ENCODE measurements around the gene TOLLIP.

Gene TOLLIP

DNA sequence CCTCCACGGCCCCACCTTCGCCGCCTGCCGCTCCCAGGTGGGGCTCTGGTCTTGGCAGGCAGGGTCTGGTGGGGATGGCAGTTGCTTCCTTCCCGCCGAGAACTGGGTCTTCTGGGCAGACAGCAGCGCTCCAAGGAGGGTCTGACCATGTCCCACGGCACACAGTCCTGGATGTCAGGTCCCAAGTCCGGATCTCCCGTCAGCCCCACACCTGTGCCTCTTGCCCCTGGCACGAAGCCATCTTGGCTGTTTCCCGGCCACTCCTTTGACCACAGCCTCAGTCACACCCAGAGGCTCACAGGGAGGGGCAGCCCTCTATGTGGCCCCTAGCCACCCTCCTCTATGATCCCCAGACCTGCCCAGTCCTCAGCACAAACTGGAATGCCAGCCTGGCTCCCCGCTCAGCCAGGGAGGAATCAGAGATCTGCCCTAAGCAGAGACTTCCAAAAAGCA, 72.3 kb downstream of the TOLLIP start:
- TF ChIP-seq, protein P1, sequence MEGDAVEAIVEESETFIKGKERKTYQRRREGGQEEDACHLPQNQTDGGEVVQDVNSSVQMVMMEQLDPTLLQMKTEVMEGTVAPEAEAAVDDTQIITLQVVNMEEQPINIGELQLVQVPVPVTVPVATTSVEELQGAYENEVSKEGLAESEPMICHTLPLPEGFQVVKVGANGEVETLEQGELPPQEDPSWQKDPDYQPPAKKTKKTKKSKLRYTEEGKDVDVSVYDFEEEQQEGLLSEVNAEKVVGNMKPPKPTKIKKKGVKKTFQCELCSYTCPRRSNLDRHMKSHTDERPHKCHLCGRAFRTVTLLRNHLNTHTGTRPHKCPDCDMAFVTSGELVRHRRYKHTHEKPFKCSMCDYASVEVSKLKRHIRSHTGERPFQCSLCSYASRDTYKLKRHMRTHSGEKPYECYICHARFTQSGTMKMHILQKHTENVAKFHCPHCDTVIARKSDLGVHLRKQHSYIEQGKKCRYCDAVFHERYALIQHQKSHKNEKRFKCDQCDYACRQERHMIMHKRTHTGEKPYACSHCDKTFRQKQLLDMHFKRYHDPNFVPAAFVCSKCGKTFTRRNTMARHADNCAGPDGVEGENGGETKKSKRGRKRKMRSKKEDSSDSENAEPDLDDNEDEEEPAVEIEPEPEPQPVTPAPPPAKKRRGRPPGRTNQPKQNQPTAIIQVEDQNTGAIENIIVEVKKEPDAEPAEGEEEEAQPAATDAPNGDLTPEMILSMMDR (IDR thresholded peaks at IDR 0.05) = no peak
- no peak for DNase-seq (ENCODE audit: low spot score)
- Histone ChIP-seq H3K27ac (no peak overlapping the region), H3K4me3 (no peak overlapping the region)

DNA sequence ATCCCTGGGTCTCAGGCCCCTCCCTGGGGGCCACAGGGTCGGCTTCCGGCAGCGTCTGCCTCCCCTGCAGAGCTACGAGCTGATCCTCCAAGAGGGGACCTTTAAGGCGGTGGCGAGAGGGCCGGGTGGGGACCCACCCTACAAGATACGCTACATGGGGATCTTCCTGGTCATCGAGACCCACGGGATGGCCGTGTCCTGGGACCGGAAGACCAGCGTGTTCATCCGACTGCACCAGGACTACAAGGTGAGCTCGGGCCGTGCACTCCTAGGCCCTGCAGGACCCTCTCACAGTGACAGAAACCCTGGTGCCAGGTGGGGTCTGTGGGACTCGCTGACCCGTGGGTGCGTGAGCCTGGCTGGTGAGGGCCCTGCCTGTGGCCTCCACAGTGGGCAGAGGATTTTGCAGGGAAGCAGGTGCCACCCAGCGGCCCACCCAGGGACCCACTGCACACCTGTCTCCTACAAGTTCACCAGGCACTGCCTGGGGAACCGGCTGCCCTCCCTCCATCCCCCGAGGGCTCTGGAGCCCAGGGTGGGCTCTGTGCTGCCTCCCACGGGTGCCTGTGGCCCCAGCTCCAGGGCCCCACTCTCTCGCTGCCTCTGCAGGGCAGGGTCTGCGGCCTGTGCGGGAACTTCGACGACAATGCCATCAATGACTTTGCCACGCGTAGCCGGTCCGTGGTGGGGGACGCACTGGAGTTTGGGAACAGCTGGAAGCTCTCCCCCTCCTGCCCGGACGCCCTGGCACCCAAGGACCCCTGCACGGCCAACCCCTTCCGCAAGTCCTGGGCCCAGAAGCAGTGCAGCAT, 72.9 kb downstream of the TOLLIP start:
- no peak for DNase-seq (ENCODE audit: low spot score)
- Histone ChIP-seq H3K27ac (no peak overlapping the region), H3K4me3 (no peak overlapping the region)
- TF ChIP-seq, protein P1 (IDR thresholded peaks at IDR 0.05) = no peak

DNA sequence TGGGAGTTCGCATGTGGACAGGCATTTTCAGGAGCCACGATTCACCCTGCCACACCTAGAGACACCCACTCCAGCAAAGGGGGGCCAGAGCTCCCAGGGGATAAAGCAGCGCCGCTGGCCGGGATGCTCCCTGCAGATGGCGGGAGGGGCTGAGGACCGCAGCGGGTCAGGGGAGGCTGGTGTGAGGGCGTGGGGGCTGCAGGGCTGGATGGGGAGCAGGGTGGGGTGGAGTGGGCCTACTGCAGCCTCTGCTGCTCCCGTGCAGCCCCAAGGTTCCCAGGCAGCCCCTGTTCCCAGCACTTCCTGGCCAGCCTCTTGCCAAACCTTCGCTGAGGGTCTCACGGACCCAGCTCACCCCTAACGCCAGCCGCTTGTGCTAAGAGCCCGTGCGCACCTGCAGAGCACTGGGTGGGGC, 73.5 kb downstream of the TOLLIP start:
- no peak for DNase-seq (ENCODE audit: low spot score)
- Histone ChIP-seq H3K27ac (no peak overlapping the region), H3K4me3 (no peak overlapping the region)
- TF ChIP-seq, protein P1 (IDR thresholded peaks at IDR 0.05) = no peak

DNA sequence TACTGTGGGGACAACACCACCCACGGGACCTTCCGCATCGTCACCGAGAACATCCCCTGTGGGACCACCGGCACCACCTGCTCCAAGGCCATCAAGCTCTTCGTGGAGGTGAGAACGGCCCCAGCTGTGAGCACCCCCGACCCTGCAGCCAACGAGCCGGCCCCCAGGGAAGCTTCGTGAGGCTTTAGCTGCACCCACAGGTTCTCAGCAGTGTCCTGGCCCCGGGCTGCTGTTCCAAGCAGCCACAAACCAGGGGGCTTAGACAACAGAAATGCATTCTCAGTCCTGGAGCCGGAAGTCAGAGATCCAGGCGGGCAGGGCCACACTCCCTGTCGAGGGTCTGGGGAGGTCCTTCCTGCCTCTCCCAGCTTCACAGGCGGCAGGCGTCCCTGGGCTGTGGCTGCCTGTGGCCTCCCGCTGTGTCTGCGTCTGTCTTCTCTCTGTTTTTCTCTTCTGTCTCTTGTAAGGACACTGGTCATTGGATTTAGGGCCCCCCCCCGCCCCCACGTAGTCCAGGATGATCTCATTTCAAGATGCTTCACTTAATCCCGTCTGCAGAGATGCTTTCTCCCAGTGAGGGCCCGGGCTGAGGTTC, 74.0 kb downstream of the TOLLIP start:
- DNase-seq (ENCODE audit: low spot score) = no peak
- Histone ChIP-seq H3K4me3 (no peak overlapping the region), H3K27ac (no peak overlapping the region)
- TF ChIP-seq, protein P1 (IDR thresholded peaks at IDR 0.05) = no peak

DNA sequence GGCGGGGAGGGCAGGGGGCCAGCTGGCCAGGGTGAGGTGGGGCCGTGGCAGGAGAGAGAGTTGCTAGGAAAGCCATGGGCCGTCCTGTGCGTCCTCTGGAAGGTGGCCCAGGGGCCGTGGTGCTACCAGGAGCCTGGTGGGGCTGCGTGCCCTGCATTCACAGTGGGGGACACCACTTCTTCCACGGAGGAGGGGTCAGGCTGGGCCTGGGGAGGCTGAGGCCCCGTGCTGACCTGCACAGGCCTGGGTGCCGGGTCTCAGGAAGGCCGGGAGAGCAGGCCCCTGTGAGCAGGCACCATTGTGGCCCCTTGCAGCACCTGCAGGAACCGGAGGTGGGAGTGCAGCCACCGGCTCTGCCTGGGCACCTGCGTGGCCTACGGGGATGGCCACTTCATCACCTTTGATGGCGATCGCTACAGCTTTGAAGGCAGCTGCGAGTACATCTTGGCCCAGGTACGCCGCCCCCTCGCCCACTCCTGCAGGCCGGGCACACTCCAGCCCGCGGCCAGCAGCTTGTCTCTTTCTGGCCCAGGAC, 74.6 kb downstream of the TOLLIP start:
- Histone ChIP-seq H3K4me3 (no peak overlapping the region), H3K27ac (no peak overlapping the region)
- DNase-seq (ENCODE audit: low spot score) = no peak
- TF ChIP-seq, protein P1 (IDR thresholded peaks at IDR 0.05) = no peak

DNA sequence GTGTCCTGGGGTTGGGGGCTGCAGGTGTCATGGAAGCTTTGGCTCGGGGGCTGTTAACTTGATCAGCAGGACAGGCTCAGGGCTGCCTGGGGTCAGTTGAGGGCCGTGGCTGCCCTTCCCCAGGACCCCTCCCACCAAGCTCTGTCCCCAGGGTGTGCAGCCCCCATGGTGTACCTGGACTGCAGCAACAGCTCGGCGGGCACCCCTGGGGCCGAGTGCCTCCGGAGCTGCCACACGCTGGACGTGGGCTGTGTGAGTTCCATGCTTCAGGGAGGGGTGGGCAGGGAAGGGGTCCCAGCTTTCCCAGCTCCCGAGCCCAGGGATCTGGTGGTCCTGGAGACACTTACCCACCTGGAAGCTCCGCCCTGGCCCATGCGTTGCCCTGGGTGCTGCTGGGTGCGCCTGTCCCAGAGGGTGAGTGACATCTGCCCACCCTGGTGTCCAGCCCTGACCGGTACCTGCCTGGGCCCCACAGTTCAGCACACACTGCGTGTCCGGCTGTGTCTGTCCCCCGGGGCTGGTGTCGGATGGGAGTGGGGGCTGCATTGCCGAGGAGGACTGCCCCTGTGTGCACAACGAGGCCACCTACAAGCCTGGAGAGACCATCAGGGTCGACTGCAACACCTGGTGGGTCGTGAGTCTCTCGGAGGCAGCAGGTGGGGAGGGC, 75.2 kb downstream of the TOLLIP start:
- no peak for DNase-seq (ENCODE audit: low spot score)
- TF ChIP-seq, protein P1 (IDR thresholded peaks at IDR 0.05) = no peak
- Histone ChIP-seq H3K4me3 (no peak overlapping the region), H3K27ac (no peak overlapping the region)

All from coronary artery (tissue), 2 donors.